DOHH2 (cell line): ENCODE data around the gene GJB6.

Experiments
- CTCF ChIP-seq: fragments of 200-600 bp; sonication (generic); IDR thresholded peaks from one replicate; pipeline ENCODE4 v1.5.1; 2014; ENCODE audit warnings: antibody characterized with exemption, mild to moderate bottlenecking, low read depth, low read length; ENCODE audit not compliant: poor library complexity, severe bottlenecking
- EZH2phosphoT487 ChIP-seq: fragments of 200-600 bp; sonication (generic); IDR thresholded peaks from 2 replicates; pipeline ENCODE4 v1.6.1; 2017; ENCODE audit warnings: borderline replicate concordance, mild to moderate bottlenecking, antibody characterized with exemption, low read length, moderate library complexity, mixed read lengths

- TF ChIP-seq CTCF (no peak), EZH2phosphoT487 (no peak)
Observed at GRCh38 chr13:20206065-20206697, 25.9 kb downstream of the GJB6 start.
